COLO668 (cell line): ENCODE measurements around the gene RAB32.

Experiments
- DNase-seq: peaks from one replicate; lab custom pipeline; 2025; ENCODE audit not compliant: unreplicated experiment; lab: John Stamatoyannopoulos, UW

RAB32 gene

GRCh38 chr6:146581968-146582367 is 38.3 kb downstream of the RAB32 start:
- DNase-seq: no peak

GRCh38 chr6:146582857-146583256 is 39.2 kb downstream of the RAB32 start:
- no peak for DNase-seq

- no peak for DNase-seq
Measured at GRCh38 chr6:146583966-146584365, 40.3 kb downstream of the RAB32 start.

GRCh38 chr6:146587459-146587858 is 43.8 kb downstream of the RAB32 start:
- no peak for DNase-seq

GRCh38 chr6:146590492-146590891 is 46.9 kb downstream of the RAB32 start:
- no peak for DNase-seq

- no peak for DNase-seq
Measured at GRCh38 chr6:146592451-146592850, 48.8 kb downstream of the RAB32 start.

GRCh38 chr6:146593986-146594385 is 50.4 kb downstream of the RAB32 start:
- DNase-seq: no peak

GRCh38 chr6:146594495-146594894 is 50.9 kb downstream of the RAB32 start:
- no peak for DNase-seq

- no peak for DNase-seq
Measured at GRCh38 chr6:146595972-146596731, 52.5 kb downstream of the RAB32 start.

GRCh38 chr6:146598772-146599405 is 55.3 kb downstream of the RAB32 start, which contains the start of gene ADGB:
Gene ADGB, plus strand, starts transcription at chr6:146598972. Its CDS starts 69 bp downstream, at chr6:146599041.
- DNase-seq: peak; percentile 64

- no peak for DNase-seq
Measured at GRCh38 chr6:146601352-146601751, 57.7 kb downstream of the RAB32 start.

- no peak for DNase-seq
Measured at GRCh38 chr6:146602526-146602925, 58.9 kb downstream of the RAB32 start.
